Measurements from ENCODE around the gene TANGO2. TPM values are rescaled to one million over a fixed set of nuclear protein-coding genes. Genes with fewer than 3 reads are reported as not detected.

Gene TANGO2
- polyA plus RNA-seq, 5 donors = 9.9 to 15.3 (median 13.5) TPM

DNA sequence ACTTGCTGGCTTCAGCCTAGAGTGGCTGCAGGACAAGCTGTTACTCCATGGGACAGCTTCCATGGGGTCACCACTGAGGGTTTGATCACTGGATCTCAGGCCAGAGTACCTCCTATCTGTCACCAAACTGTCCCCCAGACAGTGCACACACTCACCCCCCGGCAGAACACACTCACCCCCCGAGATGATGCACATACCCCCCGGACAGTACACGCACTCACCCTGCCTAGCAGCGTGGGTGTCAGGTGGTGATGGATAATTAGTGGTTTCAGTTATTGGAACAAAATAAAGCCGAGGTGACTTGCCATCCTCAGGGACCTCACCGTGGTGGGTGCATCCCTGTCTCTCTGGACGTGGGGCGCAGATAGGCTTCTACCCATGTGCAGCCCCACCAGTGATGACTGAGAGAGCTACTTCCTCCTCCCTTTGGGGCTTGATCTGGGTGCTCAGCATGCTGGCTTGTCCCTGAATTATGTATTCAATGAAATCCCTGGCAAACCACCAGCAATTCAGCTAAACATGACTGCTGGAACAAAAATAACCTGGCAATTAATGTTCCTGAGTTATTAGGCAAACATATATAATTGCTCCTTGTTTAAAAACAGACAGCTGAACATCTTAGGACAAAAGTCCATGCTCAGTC lies 18.9 kb downstream of the TANGO2 start:
- no peak for DNase-seq

DNA sequence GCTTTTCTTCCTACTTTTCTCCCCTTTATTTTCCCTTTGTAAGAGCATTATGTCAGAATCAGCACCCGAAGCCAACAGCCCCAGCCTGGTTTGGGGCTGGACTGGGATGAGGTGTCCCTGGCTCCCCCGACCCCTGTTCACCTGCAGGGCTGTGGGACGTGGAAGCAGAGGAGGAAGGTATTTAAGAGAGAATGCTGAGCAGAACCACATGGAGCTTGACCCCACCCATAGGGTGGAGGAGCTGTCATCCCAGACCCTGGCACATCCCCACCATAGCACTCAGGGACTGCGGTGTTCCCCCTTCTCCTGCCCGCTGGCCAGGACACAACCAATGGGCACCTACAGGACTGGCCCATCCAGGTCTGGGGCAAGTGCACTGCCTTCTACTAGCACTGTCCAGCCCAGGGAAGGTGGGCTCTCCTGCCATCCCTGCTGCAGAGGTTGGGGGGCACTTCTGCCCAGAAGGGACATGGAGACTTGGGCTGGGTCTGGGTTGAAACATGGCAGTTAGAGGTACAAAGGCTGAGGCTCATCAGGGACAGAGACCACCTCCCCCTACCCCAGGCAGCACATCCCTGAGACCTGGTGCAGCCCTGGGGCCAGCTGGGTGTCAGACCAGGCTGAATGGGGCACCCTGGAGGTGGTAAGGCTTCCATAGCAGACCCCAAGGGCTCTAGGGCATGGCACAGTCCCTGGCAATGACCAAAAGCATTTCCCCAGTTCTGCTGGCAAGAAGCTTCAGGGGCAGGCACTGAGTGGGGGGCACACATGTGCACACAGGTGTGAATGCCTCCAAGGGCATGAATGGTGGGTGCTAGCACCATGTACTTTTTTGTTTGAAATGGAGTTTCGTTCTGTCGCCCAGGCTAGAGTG lies 19.7 kb downstream of the TANGO2 start:
- no peak for DNase-seq

DNA sequence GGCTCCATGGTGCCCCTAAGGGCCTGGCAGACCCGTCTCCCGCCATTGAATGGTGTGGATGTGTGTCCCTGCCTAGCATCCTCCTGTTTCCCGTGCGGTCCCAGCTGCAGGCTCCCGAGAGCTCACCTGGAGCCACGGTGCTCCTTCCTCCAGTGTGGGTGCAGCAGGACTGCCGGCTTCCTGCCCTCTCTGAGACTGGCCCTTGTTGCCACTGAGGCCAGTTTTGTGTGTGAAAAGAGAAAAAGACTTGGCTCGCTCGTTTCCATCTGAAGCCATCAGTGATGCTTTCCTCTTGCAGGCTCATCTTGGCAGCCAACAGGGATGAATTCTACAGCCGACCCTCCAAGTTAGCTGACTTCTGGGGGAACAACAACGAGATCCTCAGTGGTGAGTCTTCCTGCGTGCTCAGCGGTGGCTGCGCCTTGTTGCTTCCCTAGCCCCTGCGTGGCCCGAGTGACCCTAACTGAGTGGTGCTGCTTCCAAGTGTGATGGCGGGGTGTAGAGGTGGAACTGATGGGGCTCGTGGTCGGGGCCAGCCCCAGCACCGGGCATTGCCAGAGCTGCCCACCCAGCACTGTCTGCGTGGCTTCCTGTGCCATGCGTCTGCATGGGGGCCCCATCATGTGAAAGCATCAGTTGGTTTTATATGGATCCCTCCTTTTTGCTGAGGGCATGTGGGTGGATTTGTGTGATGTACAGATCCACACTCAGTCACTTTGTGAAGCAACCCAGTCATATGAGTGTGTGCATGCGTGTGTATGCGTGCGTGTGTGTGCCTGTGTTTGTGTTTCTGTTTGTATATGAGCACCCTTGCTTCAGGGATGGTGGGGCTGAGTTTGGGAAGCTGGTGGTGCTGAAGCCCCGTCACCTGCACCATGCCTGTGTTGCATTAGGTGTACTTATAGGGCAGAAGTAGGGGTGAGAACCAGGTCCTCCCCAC lies 22.4 kb downstream of the TANGO2 start:
- DNase-seq = no peak

DNA sequence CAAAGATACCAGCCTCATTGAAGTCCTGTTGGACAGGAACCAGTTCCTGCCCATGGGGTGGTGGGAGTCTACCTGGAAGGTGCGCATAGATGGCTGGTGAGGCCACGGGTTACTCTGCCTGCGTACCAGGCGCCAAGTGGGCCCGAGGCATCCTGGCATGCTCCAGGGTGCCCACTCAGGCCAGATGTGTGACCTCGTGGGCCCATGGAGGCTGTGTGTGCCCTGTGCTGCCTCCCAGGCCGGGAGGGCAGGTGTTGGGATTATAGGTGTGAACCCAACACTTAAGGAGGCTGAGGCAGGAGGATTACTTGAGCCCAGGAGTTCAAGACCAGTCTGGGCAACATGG lies 23.1 kb downstream of the TANGO2 start:
- DNase-seq = no peak

DNA sequence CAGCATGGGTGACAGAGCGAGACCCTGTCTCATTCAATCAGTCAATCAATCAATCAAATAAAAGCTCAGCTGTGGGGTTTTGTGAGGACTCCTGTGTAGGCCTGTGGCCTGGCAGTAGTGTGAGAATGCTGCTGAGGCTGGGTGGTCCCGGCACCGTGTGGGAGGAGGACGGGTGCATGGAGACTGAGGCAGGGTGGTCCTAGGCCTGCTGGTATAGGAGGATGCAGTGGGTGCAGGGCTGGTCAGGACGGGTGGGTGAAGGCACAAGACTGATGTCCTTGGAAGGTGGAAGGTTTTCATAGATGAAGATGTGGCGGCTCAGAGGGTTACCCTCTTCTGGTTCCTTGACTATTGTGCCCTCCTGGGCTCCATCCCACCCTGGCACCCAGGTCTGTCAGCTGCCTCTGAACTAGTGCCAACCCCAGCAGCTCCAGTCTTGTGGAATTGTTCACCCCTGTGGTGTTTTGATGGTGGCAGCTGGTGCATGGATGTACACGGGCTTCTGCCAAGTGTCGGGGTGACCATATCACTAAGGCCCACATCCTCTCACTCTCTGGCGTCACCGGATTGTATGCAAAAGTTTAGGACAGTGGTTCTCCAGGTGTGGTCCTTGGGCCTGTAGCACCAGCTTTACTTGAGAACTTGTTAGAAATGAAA lies 23.7 kb downstream of the TANGO2 start:
- DNase-seq = no peak

DNA sequence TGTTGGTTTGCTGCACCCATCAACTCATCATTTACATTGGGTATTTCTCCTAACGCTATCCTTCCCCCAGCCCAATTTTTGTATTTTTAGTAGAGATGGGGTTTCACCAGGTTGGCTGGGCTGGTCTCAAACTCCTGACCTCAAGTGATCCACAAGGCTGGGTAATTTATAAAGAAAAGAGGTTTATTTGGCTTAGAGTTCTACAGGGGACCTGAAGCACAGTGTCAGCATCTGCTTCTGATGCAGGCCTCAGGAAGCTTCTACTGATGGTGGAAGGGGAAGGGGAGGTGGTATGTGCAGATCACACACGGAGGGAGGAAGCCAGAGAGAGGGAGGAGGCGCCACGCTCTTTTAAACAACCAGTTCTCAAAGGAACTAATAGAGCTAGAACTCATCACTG lies 25.8 kb downstream of the TANGO2 start:
- DNase-seq = no peak

DNA sequence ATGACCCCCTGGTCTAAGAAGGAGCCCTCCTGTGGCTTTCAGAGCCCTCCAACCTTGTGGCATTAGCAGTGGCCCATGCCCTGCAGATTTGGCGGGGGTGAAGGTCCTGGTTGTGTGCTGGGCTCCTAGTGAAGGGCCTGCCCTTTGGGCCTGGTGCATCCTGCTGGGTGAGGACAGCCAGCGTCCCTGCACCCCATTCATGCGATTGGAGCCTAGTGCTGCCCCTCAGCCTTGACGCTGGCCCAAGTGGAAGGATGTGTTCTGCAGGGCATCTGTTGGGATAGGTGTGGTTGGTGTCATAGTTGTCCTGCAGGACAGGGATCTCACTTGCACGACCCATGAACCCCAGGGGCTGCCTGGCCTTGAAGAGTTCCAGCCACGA lies 31.0 kb downstream of the TANGO2 start:
- no peak for DNase-seq

DNA sequence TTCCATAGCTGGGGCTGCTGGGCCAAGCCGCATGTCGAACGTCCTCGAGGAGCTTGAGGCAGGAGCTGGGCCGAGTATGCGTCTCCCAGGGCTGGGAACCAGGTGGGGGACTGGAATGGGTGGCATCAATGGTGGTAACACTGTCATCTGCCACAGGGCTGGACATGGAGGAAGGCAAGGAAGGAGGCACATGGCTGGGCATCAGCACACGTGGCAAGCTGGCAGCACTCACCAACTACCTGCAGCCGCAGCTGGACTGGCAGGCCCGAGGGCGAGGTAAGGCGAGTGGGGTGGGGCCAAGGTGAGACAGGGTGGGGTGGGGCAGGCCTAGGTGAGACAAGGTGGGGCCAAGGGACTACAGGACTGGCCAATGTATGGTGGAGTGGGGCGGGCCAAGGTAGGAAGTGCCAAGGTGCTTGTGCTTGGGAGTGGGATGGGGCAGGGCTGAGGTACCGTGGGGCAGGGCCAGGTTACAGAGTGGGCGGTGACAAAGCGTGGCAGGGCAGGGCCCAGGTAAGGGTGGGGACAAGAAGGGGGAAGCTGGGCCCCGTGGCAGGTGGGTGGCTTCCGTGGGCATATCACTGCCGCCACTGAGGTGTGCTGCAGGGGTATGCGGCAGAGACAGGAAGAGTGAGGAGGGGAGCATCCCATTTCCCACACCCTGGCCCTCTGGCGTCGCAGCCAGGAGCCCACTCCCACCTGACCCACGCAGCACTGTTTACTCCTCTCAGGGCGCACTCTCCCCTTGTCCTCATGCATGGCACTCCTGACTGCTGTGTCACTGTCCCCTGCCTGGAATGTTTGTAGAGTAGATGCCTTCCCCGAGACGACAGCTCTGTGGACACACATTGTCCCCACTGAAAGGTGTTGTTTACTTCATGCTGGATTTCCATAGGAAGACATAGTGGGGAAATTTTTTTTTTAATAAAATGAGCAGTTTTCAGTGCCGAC lies 31.7 kb downstream of the TANGO2 start:
- DNase-seq = no peak

DNA sequence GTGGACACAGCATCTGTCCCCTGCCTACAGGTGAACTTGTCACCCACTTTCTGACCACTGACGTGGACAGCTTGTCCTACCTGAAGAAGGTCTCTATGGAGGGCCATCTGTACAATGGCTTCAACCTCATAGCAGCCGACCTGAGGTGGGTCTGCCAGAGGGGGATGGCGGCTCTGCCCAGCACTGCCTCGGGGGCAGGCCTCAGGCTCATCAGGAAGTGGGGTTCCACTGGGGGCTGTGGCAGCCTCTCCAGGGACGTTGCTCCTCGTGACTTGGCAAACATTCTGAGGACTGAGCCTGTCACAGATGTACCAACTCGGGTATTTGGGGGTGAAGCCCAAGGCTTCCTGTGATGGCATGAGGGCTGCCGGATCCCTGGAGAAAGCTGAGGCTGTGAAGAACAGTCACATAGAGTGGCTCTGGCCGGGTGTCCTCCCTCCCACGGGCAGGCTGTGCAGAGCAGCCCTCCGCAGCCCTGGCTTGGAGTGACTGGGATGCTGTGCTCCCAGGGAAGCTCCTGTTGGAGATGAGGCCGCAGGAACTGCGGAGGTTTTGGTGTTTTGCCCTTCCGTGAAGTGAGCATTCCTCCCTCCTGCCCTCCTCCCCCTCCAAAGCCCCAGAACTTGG lies 32.6 kb downstream of the TANGO2 start:
- DNase-seq = no peak

DNA sequence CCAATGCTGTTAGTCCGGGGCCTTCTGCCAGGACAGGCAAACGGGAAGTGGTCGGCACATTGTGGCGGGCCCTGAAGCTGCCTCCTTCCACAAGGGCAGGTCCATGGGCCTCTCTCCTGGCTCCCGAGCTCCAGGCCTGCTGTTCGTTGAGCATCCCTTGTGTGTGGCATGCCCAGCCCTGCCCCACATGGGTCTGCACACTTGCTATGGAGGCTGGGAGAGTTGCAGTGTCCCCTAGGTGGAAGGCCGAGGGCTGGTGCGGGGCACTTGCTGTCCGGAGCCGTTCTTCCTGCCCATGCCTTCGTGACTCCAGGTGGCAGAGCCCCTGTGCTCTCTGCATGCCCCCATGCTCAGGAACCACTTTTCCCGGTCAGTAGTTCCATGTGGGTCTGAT lies 33.1 kb downstream of the TANGO2 start:
- DNase-seq = no peak

DNA sequence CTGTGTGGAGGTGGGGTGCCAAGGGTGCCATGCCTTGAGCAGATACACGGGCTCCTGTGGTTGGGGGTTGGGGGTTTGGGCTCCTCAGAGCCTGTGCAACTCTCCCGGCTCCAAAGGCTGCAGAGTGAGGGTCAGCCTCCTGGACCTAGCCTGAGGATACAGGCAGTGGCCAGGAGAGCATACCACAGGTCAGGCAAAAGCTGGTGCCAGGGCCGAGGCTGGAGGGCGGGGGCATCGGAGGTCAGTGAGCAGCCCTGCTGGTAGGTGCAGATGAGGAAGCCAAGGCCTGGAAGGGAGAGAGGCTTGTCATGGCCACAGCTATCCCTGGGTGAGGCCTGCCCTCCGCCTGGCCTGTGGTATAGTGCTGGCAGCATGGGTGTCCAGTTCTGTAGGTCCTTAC lies 33.6 kb downstream of the TANGO2 start:
- DNase-seq = no peak

DNA sequence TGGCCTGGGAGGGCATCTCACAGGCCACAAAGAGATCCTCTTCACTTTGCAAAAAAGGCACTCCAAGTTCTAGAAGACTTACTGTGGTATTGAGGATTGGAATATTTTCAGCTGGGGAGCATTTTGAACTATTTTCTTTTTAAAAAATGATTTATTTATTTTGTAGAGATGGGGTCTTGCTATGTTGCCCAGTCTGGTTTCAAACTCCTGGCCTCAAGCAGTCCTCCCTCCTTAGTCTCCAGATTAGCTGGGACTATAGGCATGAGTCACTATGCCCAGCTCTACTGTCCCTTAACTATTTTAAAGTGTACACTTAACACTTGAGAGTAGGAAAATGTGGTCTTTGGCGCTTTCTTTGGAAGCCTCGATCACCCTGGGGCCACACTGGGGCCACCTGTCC lies 34.2 kb downstream of the TANGO2 start:
- no peak for DNase-seq

DNA sequence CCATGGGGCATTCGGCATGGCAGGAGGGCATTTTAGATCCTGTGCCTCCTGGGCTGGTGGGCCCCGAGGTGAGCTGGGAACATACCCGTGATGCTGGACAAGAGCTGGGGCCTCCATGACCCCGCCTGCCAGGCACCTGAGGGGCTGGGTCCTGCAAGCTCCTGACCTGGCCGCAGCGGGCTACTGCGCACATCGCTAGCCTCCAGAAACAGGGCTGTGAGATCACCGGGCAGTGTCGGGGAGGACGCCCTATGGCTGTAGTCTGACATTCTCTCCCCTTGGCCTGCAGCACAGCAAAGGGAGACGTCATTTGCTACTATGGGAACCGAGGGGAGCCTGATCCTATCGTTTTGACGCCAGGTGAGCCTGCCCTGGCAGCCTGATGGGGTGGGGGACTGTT lies 34.7 kb downstream of the TANGO2 start:
- no peak for DNase-seq

DNA sequence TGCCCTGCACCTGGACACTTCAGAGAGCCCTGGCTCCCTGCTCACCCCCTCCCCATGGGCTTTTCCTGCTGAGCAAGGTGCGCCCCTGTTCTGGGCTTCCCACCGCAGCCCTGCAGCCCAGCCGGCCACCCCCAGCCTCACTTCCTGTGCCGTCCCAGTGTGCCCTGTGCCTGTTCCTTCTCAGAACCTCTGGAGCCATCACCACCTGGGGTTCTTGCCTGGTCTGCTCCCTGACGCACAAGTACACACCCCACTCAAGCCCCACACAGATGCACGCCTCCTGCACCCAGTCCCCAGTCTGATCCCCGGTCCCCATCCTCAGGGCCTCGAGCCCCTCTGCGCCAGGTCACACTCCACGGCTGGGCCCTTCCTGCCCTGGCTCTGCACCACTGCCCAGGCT lies 35.3 kb downstream of the TANGO2 start:
- DNase-seq = no peak

DNA sequence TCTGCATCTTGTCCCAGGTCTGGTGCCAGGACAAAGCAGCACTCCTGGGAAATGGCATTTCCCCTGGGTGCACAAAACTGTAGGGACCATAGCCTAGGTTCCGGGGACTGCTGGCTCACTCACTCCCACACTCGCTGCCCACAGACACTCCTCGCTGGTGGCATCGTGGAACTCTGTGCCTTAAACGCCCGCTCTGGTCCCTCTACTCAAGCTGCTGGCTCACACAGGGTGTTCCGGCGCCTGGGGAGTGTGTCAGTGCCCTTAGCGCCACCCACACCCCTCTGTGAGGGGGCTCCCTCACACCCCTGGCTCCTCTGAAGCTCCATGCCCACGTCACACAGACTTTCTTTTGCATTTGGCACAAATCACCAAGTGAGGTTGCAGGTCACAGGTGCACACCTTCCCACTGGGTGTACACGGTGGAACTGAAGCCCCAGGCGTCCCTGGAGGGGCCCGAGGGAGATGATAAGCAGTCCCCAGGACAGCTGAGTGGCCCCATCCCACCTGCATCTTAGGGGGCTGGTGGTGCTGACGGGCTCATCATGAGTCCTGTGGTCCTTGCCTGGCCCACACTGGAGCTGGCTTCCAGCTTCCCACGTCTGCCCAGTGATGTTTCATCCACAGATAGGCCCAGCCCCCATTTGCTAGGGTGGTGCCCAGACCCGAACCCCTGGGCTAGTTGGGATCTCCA lies 35.9 kb downstream of the TANGO2 start:
- no peak for DNase-seq

DNA sequence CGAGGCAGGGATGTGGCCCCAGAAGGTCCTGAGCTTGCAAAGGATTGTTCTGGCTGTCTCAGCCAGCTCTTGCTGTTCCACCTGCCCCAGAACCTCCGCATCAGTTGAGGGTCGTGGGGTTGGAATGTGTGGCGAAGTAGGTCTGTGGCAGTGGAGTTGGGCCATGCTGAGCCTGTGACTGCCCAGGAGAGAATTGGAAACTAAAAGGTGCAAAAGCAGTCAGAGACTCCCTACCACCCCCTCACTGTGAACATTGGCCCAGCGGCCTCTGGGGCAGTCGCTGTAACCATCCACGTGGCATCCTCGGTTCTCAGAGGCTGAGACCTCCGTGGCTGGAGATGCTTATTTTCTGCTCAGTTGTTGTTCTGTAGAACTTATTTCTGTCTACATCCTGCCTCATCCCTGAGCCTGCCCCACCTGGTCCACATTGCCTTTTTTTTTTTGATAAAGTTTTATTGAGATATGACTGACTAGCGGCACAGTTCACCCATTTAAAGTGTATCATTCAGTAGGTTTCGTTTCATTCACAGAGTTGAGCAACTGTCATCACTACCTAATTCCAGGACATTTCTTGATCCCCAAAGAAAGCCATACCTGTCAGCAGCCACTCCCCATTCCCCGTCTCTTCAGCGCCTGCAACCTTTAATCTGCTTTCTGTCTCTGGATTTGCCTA lies 36.8 kb downstream of the TANGO2 start:
- DNase-seq = no peak

DNA sequence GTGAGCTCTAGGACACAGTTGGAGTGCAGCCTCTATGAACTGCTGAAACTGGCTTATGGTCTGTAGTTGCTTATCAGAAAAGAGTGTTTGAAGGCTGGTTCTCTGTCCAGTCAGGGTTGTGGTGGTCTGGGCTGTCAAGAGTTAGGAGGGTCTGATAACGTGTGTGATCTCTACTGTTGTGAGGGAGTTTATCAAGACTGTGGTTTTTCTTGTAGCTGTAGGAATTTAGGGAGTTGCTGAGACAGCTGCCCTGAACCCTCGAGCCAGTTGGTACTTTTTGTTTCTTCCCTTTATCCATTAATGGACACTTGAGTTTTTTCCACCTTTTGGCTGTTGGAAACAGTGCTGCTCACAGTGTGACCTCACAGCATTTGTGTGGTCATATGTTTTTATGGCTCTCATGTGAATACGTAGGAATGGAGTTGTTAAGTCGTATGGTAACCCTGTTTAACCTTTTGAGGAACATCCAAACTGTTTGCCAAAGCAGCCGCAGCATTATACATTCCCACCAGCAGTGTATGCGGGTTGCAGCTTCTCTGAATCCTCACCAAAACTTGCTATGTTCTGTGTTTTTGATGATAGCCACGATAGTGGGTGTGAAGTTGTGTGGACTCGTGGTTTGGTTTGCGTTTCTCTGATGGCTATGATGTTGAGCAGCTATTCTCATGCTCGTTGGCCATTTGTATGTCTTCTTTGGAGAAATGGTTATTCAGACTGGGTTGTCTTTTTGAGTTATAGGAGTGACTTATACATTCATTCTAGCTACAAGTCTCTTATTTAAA lies 38.3 kb downstream of the TANGO2 start:
- no peak for DNase-seq

Measured in right lung (tissue), 5 donors.